ENCODE results near the gene LRP4.

GRCh38 chr11:46948378-46949131 is 30.2 kb upstream of the LRP4 start:
- no peak for TF ChIP-seq SUZ12 (IDR thresholded peaks at IDR 0.05; ENCODE audit: extremely low read depth, insufficient read depth, insufficient read length)
- no peak for TF ChIP-seq YY1 (IDR thresholded peaks at IDR 0.05; ENCODE audit: insufficient read depth, insufficient read length)
- no peak for TF ChIP-seq ZNF274 (IDR thresholded peaks at IDR 0.05; ENCODE audit: low read depth, low read length)
